GM19452 (cell line): ENCODE measurements around the gene WDR44.
"Not testable (repeated sequence)": the region's sequence is repeated elsewhere in the genome, so short reads cannot be mapped to it uniquely, and the experiment has no call there.

ENCODE experiments used
- ATAC-seq: cut with Tn5 transposase; IDR thresholded peaks from one replicate; pipeline ENCODE4 v1.9.1; 2021; ENCODE audit not compliant: unreplicated experiment

The WDR44 gene, protein sequence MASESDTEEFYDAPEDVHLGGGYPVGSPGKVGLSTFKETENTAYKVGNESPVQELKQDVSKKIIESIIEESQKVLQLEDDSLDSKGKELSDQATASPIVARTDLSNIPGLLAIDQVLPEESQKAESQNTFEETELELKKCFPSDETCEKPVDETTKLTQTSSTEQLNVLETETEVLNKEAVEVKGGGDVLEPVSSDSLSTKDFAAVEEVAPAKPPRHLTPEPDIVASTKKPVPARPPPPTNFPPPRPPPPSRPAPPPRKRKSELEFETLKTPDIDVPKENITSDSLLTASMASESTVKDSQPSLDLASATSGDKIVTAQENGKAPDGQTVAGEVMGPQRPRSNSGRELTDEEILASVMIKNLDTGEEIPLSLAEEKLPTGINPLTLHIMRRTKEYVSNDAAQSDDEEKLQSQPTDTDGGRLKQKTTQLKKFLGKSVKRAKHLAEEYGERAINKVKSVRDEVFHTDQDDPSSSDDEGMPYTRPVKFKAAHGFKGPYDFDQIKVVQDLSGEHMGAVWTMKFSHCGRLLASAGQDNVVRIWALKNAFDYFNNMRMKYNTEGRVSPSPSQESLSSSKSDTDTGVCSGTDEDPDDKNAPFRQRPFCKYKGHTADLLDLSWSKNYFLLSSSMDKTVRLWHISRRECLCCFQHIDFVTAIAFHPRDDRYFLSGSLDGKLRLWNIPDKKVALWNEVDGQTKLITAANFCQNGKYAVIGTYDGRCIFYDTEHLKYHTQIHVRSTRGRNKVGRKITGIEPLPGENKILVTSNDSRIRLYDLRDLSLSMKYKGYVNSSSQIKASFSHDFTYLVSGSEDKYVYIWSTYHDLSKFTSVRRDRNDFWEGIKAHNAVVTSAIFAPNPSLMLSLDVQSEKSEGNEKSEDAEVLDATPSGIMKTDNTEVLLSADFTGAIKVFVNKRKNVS

GRCh38 chrX:118345464-118346257 is at the start of gene WDR44:
TSS of gene WDR44 (plus strand) at chrX:118346106. CDS start at chrX:118346504, 398 bp downstream.
- peak; percentile 87 for ATAC-seq

DNA sequence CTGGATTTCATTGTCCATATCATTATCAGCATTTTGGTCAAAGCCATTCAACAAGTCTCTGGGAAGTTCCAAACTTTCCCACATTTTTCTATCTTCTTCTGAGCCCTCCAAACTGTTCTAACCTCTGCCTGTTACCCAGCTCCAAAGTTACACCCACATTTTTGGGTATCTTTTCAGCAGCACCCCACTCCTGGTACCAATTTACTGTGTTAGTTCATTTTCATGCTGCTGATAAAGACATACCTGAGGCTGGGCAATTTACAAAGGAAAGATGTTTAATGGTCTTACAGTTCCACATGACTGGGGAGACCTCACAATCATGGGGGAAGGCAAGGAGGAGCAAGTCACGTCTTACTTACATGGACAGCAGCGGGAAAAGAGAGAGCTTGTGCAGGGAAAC is 40.1 kb upstream of the WDR44 start:
- ATAC-seq = not testable (repeated sequence)

GRCh38 chrX:118315529-118315928 is 30.4 kb upstream of the WDR44 start:
- no peak for ATAC-seq

DNA sequence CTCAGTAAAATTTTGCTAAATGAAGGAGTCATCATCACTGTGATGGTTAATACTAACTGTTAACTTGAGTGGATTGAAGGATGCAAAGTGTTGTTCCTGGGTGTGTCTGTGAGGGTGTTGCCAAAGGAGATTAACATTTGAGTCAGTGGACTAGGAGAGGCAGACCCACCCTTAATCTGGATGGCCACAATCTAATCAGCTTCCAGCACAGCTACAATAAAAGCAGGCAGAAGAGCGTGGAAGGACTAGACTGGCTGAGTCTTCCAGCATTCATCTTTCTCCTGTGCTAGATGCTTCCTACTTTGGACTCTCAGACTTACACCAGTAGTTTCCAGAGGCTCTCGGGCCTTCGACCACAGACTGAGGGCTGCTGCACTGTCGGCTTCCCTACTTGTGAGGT is 21.3 kb upstream of the WDR44 start:
- ATAC-seq = no peak

GRCh38 chrX:118325453-118325852 is 20.5 kb upstream of the WDR44 start:
- no peak for ATAC-seq

DNA sequence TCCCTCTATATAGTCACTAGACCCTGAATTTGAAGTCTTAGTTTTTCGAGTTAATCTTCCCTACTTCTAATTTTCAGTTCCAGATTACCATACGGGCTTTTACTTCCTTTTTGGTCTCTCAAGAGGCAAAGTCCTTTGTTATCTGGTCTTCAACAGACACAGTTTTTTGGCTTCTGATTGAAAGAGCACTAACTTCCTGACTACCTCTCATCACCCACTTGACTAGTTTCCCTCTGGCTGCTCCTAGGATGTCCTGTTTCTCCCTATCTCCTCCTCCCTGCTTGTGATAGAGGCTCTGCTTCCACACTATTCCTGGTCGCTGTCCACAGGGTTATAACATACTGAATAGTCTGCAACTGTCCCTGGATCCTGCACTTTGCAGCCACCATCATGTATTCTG is 16.7 kb upstream of the WDR44 start:
- no peak for ATAC-seq

GRCh38 chrX:118337687-118338086 is 8.2 kb upstream of the WDR44 start:
- no peak for ATAC-seq

- ATAC-seq = no peak
These were observed 7.0 kb upstream of the WDR44 start for GRCh38 chrX:118338930-118339329.

DNA sequence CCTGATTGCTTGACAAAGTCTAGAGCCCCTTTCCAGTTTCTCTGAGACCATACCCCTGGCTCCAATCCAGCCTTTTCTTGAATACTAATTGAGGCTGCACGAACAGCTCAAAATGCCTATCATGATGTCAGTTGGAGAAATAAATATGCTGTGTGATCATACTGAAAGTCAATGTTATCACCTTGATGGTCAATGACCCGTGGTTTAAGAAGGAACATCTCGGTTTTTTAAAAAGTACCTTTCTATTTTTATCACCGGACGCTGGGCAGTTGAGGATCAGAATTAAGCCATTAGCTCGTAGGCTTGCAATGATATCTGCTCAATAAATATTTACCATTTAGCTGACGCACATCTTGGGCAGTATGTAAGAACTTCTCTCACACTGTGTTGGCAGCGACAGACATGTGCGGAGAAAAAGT is 852 bp upstream of the WDR44 start:
- ATAC-seq = no peak

- ATAC-seq = peak; percentile 25
These were observed 570 bp downstream of the WDR44 start for GRCh38 chrX:118346258-118347094.

DNA sequence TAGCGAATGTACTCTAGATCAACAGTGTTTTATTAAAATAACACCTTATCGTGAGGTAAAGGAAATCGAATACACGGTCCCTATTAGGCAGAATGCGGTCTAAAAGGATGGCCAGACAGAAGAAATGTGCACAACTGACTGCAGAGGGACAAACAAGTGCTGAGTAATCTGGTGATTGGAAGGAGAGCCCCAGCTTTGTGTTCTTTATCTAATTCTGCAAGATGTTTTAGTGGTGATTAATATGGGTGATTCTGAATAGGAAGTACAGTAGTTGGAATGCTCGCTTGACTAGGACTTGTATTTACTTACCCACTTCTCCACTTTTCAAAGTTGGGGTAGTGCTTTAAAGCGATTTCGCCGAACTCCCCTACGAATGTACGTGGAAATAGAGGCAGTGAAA is 1.2 kb downstream of the WDR44 start:
- no peak for ATAC-seq

DNA sequence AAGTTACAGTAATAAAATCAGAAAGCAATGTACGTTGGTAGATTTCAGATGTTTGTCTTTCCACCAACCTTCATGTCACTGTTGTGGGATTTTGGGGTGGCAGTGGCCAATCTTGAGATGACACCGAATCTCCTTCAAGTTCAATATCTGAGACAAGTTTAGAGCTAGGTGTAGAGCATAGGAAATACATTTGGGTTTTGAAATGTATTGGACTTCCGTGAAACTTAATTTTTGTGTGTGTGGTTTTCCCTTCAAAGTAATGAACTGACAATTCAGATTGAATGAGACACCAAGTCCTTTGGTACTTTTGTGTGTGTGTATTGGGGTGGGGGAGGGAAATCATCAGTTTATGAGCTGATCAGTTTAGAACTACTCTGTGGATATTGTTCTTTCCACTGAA is 1.8 kb downstream of the WDR44 start:
- ATAC-seq = no peak

- ATAC-seq = no peak
These were observed 2.4 kb downstream of the WDR44 start for GRCh38 chrX:118348186-118348810.

DNA sequence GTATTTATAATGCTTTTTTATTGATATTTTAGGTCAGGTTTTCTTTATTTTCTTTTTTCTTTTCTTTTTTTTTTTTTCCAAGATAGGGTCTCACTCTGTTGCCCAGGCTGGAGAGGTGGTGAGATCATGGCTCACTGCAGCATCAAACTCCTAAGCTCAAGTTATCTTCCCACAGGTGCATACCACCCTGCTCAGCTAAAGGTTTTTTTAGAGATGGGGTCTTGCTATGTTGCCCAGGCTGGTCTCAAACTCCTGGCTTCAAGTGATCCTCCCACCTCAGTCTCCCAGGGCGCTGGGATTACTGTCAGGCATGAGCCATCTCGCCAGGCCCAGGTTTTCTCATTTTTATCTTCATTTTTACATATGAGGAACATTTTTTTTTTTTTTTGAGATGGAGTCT is 3.3 kb downstream of the WDR44 start:
- ATAC-seq = no peak

DNA sequence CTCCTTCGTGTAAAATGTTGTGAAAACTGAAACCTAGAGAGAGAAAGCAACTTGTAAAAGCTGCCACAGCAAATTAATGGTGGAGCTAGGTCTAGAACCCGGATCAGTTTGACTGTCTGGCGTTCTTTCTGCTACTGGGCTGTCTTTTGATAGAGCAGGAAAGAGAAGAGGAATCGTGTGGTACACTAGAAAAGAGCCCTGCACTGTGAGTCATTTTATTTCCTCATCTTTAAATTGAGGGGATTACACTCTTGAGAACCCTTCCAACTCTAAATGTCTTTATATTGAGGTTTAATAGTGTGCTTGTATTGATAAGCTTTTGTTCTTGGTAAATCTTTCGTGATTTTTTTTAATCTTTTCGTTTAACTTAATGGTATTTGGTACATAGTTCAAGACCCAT is 4.3 kb downstream of the WDR44 start:
- no peak for ATAC-seq

GRCh38 chrX:118350706-118351105 is 4.8 kb downstream of the WDR44 start:
- ATAC-seq = no peak

- no peak for ATAC-seq
These were observed 6.7 kb downstream of the WDR44 start for GRCh38 chrX:118352566-118352965.

DNA sequence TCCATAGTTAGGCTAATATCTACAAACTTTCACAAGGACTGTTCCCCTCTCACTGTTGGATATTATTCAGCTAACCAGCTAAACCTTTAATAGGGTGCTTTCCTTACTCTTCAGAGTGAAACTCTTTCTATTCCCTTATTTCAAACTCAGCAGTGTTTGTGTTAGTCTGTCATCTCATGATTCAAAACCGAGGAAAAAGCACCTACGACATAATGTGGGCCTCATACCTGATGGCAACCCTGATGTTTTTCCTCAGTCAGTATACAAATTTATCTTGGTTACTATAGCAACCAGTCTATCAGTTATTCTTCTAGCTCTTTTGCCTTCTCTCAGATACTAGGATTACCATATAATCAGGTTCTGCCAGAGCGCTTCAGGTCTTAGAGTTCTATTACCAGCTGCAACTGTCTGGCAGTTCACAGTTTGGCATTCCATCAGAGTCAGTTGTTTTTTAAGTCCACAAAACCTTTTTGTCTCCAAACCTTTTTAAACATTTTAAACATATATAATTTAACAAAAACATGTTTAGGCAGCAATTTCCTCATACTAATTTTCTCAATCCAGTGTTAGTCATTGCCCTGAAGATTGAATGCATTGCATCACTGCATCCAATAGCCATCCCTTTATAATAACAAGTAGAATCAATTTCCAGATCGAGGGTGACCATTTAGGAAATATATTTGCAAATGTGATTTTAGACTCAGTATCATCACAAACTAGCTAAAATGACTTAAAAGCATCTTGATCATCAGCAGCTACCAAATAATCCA is 7.4 kb downstream of the WDR44 start:
- peak; percentile 38 for ATAC-seq
